ENCODE measurements around the gene COL11A1.

DNA sequence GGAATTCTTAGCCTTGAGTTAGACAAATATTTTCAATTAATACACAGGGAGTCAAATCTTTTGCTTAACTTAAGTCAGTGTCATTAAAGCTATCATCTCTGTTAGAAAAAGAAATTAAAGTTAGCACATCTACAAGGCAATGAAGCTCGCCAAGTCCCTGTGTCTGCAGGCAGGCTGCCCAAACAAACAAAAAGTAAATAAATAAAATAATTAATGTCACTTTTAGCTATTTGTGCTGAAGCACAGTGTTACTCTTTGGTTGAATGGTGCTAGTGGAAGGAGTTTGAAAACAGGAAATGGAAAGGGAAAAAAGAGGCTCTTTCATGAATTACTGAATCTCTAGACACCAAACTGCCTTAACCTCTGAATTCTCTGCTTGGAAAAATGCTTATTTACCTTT lies 37.1 kb upstream of the COL11A1 start:
- TF ChIP-seq POLR2AphosphoS5 (IDR thresholded peaks at IDR 0.05; ENCODE audit: low read depth, low read length), result no peak
- TF ChIP-seq, protein P1, sequence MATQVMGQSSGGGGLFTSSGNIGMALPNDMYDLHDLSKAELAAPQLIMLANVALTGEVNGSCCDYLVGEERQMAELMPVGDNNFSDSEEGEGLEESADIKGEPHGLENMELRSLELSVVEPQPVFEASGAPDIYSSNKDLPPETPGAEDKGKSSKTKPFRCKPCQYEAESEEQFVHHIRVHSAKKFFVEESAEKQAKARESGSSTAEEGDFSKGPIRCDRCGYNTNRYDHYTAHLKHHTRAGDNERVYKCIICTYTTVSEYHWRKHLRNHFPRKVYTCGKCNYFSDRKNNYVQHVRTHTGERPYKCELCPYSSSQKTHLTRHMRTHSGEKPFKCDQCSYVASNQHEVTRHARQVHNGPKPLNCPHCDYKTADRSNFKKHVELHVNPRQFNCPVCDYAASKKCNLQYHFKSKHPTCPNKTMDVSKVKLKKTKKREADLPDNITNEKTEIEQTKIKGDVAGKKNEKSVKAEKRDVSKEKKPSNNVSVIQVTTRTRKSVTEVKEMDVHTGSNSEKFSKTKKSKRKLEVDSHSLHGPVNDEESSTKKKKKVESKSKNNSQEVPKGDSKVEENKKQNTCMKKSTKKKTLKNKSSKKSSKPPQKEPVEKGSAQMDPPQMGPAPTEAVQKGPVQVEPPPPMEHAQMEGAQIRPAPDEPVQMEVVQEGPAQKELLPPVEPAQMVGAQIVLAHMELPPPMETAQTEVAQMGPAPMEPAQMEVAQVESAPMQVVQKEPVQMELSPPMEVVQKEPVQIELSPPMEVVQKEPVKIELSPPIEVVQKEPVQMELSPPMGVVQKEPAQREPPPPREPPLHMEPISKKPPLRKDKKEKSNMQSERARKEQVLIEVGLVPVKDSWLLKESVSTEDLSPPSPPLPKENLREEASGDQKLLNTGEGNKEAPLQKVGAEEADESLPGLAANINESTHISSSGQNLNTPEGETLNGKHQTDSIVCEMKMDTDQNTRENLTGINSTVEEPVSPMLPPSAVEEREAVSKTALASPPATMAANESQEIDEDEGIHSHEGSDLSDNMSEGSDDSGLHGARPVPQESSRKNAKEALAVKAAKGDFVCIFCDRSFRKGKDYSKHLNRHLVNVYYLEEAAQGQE (IDR thresholded peaks at IDR 0.05; ENCODE audit: insufficient read depth in 1 of 2, low read depth in 2 of 2, low read length in 2 of 2), result no peak
- no peak for TF ChIP-seq TAF1 (IDR thresholded peaks at IDR 0.05; ENCODE audit: borderline replicate concordance, insufficient read depth, low read length)
